ENCODE measurements around the gene FTL. TPM values are rescaled to one million over a fixed set of nuclear protein-coding genes. Genes with fewer than 3 reads are reported as not detected.
"Not testable (repeated sequence)": the region's sequence is repeated elsewhere in the genome, so short reads cannot be mapped to it uniquely, and the experiment has no call there.

Gene FTL
- total and polyA plus RNA-seq, 3 donors from 2014 or later: 746 to 1,424 (median 935) TPM

- WGBS, 2 donors: 48 to 50% methylated on average over 10 of the region's 10 CpGs
- TF ChIP-seq POLR2A (IDR thresholded peaks at IDR 0.05) (no peak), CTCF (IDR thresholded peaks at IDR 0.05) (no peak)
- no peak overlapping the region for H3K27ac ChIP-seq
Measured at GRCh38 chr19:48926909-48927308, 38.2 kb upstream of the FTL start.

GRCh38 chr19:48927692-48928091, 37.4 kb upstream of the FTL start:
- DNase-seq; H3K4me1 ChIP-seq; H3K36me3 ChIP-seq (ENCODE audit: low read depth, missing control alignments); H3K27ac ChIP-seq; H3K27me3 ChIP-seq; H3K4me3 ChIP-seq; H3K9me3 ChIP-seq; intact Hi-C loops (cut with DNase I; ENCODE audit: low total_unique reads): not testable (repeated sequence)
- 83 to 93% methylated on average over 16 to 17 of the region's 17 CpGs for WGBS, 2 donors

More at GRCh38 chr19:48926909-48927308, 38.2 kb upstream of the FTL start:
- intact Hi-C loops (cut with DNase I; ENCODE audit: low total_unique reads): no loop called here
- peak; percentile 55 for DNase-seq
- Histone ChIP-seq H3K36me3 (ENCODE audit: low read depth, missing control alignments) (no peaks in the 10 kb centered on the region), H3K4me1 (no peaks in the 10 kb centered on the region), H3K9me3 (no peaks in the 10 kb centered on the region), H3K27me3 (no peaks in the 10 kb centered on the region), H3K4me3 (no peak overlapping the region)

GRCh38 chr19:48928164-48929025, 36.7 kb upstream of the FTL start:
- H3K9me3 ChIP-seq: no peaks in the 10 kb centered on the region
- WGBS, 2 donors: 83 to 84% methylated on average over 15 of the region's 15 CpGs
- DNase-seq: no peak
- intact Hi-C loops (cut with DNase I; ENCODE audit: low total_unique reads): no loop called here
- H3K27me3 ChIP-seq: no peaks in the 10 kb centered on the region
- H3K27ac ChIP-seq: no peak overlapping the region
- no peaks in the 10 kb centered on the region for H3K4me1 ChIP-seq
- no peak overlapping the region for H3K4me3 ChIP-seq
- no peaks in the 10 kb centered on the region for H3K36me3 ChIP-seq (ENCODE audit: low read depth, missing control alignments)
- TF ChIP-seq CTCF (IDR thresholded peaks at IDR 0.05) (no peak), POLR2A (IDR thresholded peaks at IDR 0.05) (no peak)

GRCh38 chr19:48933382-48933932, 31.7 kb upstream of the FTL start, which contains the start of gene DHDH:
Gene DHDH, plus strand, starts transcription at chr19:48933699. Its CDS starts 23 bp downstream, at chr19:48933722.
- H3K27ac ChIP-seq: no peak within 1 kb of the TSS
- WGBS, 2 donors: 0% methylated on average over 43 of the region's 43 CpGs

More at GRCh38 chr19:48933382-48933932, 31.7 kb upstream of the FTL start, which contains the start of gene DHDH:
- Histone ChIP-seq H3K9me3 (no peaks in the 10 kb centered on the region), H3K27me3 (no peaks in the 10 kb centered on the region), H3K4me3 (peak within 1 kb of the TSS; percentile 47 to 53), H3K4me1 (peaks cover 5% of the 10 kb centered on the region), H3K36me3 (ENCODE audit: low read depth, missing control alignments) (no peaks in the 10 kb centered on the region)
- TF ChIP-seq CTCF (IDR thresholded peaks at IDR 0.05) (no peak), POLR2A (IDR thresholded peaks at IDR 0.05) (no peak)
- intact Hi-C loops (cut with DNase I; ENCODE audit: low total_unique reads): no loop called here
- peak; percentile 86 for DNase-seq

Data from testis (tissue), 3 donors.